LNCAP (cell line): ENCODE measurements around the gene CLHC1.

Source experiments
- TF ChIP-seq, protein P1 (sequence below): fragments of 450-650 bp; IDR thresholded peaks from 2 replicates; pipeline ENCODE4 v1.5.1; 2017; ENCODE audit warnings: mild to moderate bottlenecking

CLHC1 gene

DNA sequence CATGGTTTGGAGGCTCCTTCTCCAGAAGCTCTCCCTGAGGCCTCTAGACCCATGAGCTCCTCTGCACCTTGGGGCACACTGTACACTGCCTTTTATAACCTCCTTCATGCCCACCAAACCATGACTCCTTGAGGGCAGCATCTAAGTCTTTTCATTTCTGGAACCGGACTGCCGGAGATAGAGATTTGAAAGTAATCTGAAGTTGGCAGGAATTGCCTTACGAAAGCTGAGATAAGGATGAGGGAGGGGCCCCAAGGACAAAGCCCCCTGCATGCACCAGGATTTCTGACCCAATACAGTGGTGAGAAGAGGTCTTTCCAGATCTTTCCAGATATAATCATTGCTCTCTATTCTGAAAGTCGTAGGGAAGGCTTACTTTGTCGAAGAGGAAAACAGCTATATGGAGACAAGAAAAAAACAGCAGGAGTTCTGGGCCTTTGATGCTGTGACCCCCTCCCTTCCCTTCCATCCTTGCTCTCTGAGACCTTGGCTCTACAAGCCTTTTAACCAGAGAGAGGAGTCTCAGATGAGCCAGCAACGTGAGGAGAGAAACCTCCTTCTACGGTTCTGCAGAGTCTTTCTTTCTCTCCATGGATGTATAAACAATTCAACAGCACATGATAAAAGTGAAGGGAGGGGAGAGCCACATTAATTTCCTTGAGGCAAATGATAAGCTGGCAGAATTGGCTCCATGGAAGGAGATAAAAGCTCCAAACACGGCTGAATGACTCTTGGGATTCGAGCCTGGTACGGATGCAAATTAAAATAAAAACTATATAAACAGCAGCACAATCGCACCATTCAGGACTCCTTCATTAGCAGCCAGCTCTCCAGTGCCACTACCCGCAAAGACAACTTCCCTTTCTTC is 93.8 kb downstream of the CLHC1 start:
- TF ChIP-seq, protein P1, sequence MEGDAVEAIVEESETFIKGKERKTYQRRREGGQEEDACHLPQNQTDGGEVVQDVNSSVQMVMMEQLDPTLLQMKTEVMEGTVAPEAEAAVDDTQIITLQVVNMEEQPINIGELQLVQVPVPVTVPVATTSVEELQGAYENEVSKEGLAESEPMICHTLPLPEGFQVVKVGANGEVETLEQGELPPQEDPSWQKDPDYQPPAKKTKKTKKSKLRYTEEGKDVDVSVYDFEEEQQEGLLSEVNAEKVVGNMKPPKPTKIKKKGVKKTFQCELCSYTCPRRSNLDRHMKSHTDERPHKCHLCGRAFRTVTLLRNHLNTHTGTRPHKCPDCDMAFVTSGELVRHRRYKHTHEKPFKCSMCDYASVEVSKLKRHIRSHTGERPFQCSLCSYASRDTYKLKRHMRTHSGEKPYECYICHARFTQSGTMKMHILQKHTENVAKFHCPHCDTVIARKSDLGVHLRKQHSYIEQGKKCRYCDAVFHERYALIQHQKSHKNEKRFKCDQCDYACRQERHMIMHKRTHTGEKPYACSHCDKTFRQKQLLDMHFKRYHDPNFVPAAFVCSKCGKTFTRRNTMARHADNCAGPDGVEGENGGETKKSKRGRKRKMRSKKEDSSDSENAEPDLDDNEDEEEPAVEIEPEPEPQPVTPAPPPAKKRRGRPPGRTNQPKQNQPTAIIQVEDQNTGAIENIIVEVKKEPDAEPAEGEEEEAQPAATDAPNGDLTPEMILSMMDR: no peak

DNA sequence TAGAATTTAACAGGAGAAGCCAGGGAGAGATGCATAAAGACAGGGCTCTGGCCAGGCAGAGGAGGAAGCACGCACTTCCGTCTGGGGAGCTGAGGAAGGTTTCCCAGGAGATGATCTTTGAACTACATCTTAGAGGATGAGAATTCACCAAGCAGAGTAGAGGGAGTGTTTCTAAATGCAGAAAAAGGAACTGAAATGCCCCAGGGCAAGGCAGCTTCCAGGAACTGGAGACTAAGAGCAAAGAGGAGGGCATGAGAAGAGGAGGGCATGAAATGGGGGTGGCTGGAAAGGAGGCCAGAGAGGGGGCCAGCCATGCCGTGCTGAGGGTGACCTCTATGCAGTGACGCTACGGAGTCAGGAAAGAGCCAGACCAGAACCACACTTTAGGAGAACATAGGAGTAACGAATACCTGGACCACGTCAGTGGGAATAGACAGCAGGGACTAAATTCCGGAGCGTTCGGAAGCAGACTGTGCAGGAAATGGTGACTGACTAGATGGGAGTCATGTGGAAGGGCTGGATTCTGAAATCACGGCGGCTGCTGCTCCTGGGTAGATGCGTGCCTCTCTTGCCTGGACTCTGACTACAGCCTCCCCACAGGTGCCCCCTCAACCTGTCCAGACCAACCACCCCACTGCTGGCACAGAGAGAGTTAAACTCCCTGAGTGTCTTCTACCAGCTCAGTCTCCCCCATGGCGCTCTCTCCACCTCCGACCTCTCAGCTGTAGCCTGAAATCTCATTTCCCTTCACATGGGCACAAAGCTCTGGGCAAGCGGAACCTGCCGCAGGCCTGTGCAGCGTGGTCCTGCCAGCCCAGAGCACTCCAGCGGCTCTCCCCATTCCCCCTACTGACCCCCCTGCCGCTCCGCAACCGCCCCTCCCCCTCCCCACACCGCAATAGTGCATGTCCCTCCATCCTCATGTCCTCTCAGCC is 94.8 kb downstream of the CLHC1 start:
- TF ChIP-seq, protein P1: no peak

DNA sequence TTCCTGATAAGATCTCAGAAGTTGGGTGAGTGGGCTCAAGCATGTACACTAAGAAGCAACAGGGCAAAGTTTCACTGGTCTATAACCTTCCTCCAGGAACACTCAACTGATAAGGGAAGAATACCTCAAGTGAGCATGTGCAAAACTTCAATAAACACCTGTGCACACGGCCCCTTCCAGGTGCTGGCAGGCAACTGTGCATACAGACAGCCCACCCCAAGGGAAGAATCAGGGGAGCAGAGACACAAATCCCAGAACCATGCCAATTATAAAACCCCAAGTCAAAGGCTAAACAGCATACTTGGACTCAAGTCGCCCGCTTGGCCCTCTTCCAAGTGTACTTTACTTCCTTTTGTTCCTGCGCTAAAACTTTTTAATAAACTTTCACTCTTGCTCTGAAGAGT is 96.0 kb downstream of the CLHC1 start:
- TF ChIP-seq, protein P1: no peak

DNA sequence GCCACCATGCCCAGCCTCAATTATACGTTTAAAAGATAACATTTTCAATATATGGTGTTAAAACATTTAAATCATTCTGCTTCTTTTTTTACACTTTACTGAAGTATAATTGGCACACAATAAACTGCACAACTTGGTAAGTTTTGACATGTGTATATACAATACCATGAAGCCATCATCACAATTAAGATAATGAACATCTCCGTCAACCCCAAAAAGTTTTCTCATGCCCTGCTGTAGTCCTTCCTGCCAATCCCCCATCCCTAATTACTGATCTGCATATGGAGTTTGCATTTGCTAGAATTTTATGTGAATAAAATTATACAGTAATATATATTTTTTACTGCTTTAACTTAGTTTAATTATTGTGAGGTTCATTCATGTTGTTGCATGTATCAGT is 96.6 kb downstream of the CLHC1 start:
- TF ChIP-seq, protein P1: no peak

DNA sequence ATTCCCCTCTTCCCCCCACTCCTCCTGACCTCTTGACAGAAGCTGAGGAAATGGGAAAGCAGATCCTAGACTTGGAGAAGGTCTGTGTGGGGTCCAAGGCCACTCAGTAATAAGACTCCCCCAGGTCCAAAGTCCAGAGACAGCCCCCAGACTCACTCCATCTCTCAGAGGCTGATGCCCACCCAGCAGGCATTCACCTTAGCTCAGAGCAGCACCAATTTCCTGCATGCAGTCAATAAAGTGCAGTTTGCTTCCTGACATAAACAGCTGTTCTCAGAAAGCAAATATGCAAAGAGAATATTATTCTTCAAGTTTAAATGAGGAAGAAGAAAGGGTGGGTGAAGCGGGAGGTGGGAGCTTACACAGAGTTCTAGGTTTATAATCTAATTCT is 97.8 kb downstream of the CLHC1 start:
- TF ChIP-seq, protein P1: no peak

DNA sequence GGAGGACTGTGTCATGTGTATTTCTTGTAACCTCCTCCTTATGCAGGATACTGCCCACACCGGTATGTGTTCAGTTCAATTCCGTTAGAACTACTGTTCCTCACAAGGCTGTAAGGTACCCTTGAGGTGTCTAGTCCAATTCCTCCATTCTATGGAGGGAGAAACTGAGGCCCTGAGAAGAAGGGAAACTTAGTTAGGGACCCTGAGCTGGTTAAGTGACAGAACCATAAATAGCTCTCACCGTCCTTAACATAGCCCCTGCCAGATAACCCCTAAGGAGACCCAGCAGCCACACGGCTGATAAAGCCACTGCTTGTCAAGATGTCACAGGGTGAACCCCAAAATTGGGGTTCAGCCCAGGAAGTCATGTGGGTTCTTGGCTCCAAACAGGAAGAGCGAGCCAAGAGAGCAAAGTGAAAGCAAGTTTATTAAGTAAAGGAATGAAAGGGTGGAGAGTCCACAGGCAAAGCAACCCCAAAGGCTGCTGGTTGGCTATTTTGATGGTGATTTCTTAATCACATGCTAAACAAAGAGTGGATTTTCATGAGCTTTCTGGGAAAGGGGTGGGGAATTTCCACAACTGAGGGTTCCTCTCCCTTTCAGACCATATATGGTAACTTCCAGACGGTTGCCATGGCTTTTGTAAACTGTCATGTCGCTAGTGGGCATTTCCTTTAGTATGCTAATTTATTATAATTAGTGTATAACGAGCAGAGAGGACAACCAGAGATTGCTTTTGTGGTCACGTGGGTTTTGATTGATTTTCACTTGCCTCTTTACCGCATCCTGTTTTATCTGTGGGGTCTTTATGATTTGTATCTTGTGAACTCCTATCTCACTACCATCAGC is 98.4 kb downstream of the CLHC1 start:
- TF ChIP-seq, protein P1: no peak

DNA sequence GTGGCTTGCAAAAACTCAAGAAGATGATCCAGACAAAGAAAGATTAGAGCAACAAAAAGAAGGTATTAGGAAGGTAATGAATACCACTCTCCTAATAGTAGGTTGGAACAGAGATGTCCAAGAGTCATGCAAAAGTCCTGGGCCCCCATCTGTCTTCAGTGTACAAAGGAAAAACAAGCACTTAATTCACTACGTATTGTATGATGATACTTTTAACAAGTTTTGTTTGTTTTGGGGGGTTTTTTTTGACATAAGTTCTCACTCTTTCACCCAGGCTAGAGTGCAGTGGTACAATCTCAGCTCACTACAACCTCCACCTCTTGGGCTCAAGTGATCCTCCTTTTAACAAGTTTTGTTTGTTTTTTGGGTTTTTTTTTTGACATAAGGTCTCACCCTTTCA is 101.2 kb downstream of the CLHC1 start:
- TF ChIP-seq, protein P1: no peak
